GM23338 (cell line): Measurements from ENCODE around the gene GPR52. TPM values are rescaled to one million over a fixed set of nuclear protein-coding genes. Genes with fewer than 3 reads are reported as not detected.

Experiments
- ATAC-seq: fragments of 200-7000 bp; cut with Tn5 transposase; 3 replicates; pipeline ENCODE4 v1.9.1; 2020
- DNase-seq: peaks from one replicate; pipeline ENCODE4 v3.0.0-alpha.2; 2015; ENCODE audit warnings: low spot score
- H2AFZ ChIP-seq: fragments of 200-600 bp; sonication (generic); 2 replicates; pipeline ENCODE4 v1.8.0; 2016; ENCODE audit warnings: antibody characterized with exemption, mild to moderate bottlenecking, moderate library complexity
- H3F3A ChIP-seq: fragments of 200-600 bp; sonication (generic); replicated peaks from 2 replicates; pipeline ENCODE4 v1.8.0; 2017; ENCODE audit warnings: antibody characterized with exemption, mixed run types, low read depth
- H3K27ac ChIP-seq: fragments of 200-600 bp; sonication (generic); 2 replicates; pipeline ENCODE4 v1.6.1; 2016; ENCODE audit warnings: low read depth
- H3K27me3 ChIP-seq: fragments of 200-600 bp; sonication (generic); 2 replicates; pipeline ENCODE4 v1.8.0; 2016; ENCODE audit warnings: mild to moderate bottlenecking, mixed run types, moderate library complexity; ENCODE audit not compliant: insufficient read depth
- H3K36me3 ChIP-seq: fragments of 200-600 bp; sonication (generic); 2 replicates; pipeline ENCODE4 v1.8.0; 2016; ENCODE audit warnings: mild to moderate bottlenecking; ENCODE audit not compliant: insufficient read depth
- H3K4me1 ChIP-seq: fragments of 200-600 bp; sonication (generic); 2 replicates; pipeline ENCODE4 v1.8.0; 2016; ENCODE audit warnings: mild to moderate bottlenecking, moderate library complexity; ENCODE audit not compliant: insufficient read depth
- H3K4me2 ChIP-seq: fragments of 200-600 bp; sonication (generic); 2 replicates; pipeline ENCODE4 v1.7.1; 2017; ENCODE audit warnings: mixed run types
- H3K4me3 ChIP-seq: fragments of 200-600 bp; sonication (generic); 2 replicates; pipeline ENCODE4 v1.6.1; 2016; ENCODE audit warnings: mixed run types
- H3K79me2 ChIP-seq: fragments of 200-600 bp; sonication (generic); replicated peaks from 2 replicates; pipeline ENCODE4 v1.8.0; 2017; ENCODE audit warnings: mild to moderate bottlenecking; ENCODE audit not compliant: insufficient read depth
- H3K9me2 ChIP-seq: fragments of 200-600 bp; sonication (generic); 2 replicates; pipeline ENCODE4 v1.8.0; 2017; ENCODE audit not compliant: insufficient read depth
- H4K20me1 ChIP-seq: fragments of 200-600 bp; sonication (generic); replicated peaks from 2 replicates; pipeline ENCODE4 v1.8.0; 2017; ENCODE audit warnings: mild to moderate bottlenecking; ENCODE audit not compliant: insufficient read depth
- H3K27ac Mint-ChIP-seq: 2 replicates; pipeline ENCODE4 v1.8.0; 2020; ENCODE audit warnings: inconsistent platforms, mild to moderate bottlenecking, moderate library complexity, mixed read lengths
- H3K27me3 Mint-ChIP-seq: 3 replicates; pipeline ENCODE4 v1.8.0; 2022; ENCODE audit warnings: low read depth, mild to moderate bottlenecking, moderate library complexity, mixed read lengths, inconsistent platforms; ENCODE audit not compliant: insufficient read depth, poor library complexity
- H3K36me3 Mint-ChIP-seq: 3 replicates; pipeline ENCODE4 v1.8.0; 2021; ENCODE audit warnings: low read depth, mild to moderate bottlenecking, inconsistent platforms, moderate library complexity, mixed read lengths
- H3K4me1 Mint-ChIP-seq: 3 replicates; pipeline ENCODE4 v1.8.0; 2020; ENCODE audit warnings: mild to moderate bottlenecking, inconsistent platforms, mixed read lengths
- H3K4me3 Mint-ChIP-seq: 3 replicates; pipeline ENCODE4 v1.8.0; 2021; ENCODE audit warnings: moderate library complexity, mild to moderate bottlenecking, inconsistent platforms, mixed read lengths
- H3K9me3 Mint-ChIP-seq: 3 replicates; pipeline ENCODE4 v1.8.0; 2020; ENCODE audit warnings: moderate library complexity, mild to moderate bottlenecking, inconsistent platforms, mixed read lengths
- CREB1 ChIP-seq: fragments of 250-450 bp; sonication (Bioruptor Pico); IDR thresholded peaks from 2 replicates; pipeline ENCODE4 v1.5.0; 2020; ENCODE audit warnings: low read depth, mild to moderate bottlenecking, moderate library complexity
- EZH2 ChIP-seq: fragments of 200-600 bp; sonication (generic); IDR thresholded peaks from one replicate; pipeline ENCODE4 v1.8.0; 2017; ENCODE audit warnings: antibody characterized with exemption, mild to moderate bottlenecking, low read depth; ENCODE audit not compliant: unreplicated experiment
- EZH2phosphoT487 ChIP-seq: fragments of 200-600 bp; sonication (generic); IDR thresholded peaks from one replicate; pipeline ENCODE4 v1.8.1; 2018; ENCODE audit warnings: antibody characterized with exemption; ENCODE audit not compliant: unreplicated experiment
- JUNB ChIP-seq: IDR thresholded peaks from one replicate; pipeline ENCODE4 v1.6.1; 2016; ENCODE audit warnings: antibody characterized with exemption; ENCODE audit not compliant: unreplicated experiment
- NANOG ChIP-seq: IDR thresholded peaks from 2 replicates; pipeline ENCODE4 v1.6.1; 2016; ENCODE audit warnings: antibody characterized with exemption, borderline replicate concordance
- POLR2AphosphoS5 ChIP-seq: IDR thresholded peaks from 2 replicates; pipeline ENCODE4 v1.6.1; 2016; ENCODE audit warnings: antibody characterized with exemption, low read depth
- STAT1 ChIP-seq: IDR thresholded peaks from one replicate; pipeline ENCODE4 v1.6.1; 2016; ENCODE audit warnings: antibody characterized with exemption; ENCODE audit not compliant: unreplicated experiment
- ZNF114 ChIP-seq: fragments of 250-450 bp; sonication (Bioruptor Pico); IDR thresholded peaks from 2 replicates; pipeline ENCODE4 v1.5.0; 2020; ENCODE audit warnings: mild to moderate bottlenecking, moderate library complexity
- ZNF331 ChIP-seq: fragments of 250-450 bp; sonication (Bioruptor Pico); IDR thresholded peaks from 2 replicates; pipeline ENCODE4 v1.5.0; 2020; ENCODE audit warnings: low read depth, mild to moderate bottlenecking, moderate library complexity
- polyA plus RNA-seq: library from polyadenylated mRNA; unstranded; fragments of >200 nt; fragmentation: Nextera tagmentation; extraction: Ambion mirVana; gene quantifications from 2 replicates; pipeline ENCODE4 v1.2.1, GENCODE V29; 2016
- total RNA-seq: library from RNA; depleted of rRNA; stranded (reverse); fragments of >200 nt; shearing (Covaris generic); gene quantifications from 2 replicates; pipeline ENCODE4 v1.2.3, GENCODE V29; 2014
- TF ChIP-seq, protein P1 (sequence below): fragments of 250-450 bp; sonication (Bioruptor Pico); IDR thresholded peaks from 2 replicates; pipeline ENCODE4 v1.5.0; 2020; ENCODE audit warnings: mild to moderate bottlenecking, moderate library complexity
- TF ChIP-seq, protein P2 (sequence below), 2 experiments: fragments of 200-600 bp in 1 of 2; sonication (generic) in 1 of 2; conservative IDR thresholded peaks; 2 replicates each; pipeline versions ENCODE4 v1.5.1 to v1.6.1; 2016 to 2017; ENCODE audit warnings: antibody characterized with exemption in 2 of 2, low read depth in 2 of 2, mild to moderate bottlenecking in 2 of 2, moderate library complexity in 1 of 2
- TF ChIP-seq, protein P3 (sequence below): IDR thresholded peaks from one replicate; pipeline ENCODE4 v1.6.1; 2018; ENCODE audit warnings: antibody characterized with exemption; ENCODE audit not compliant: unreplicated experiment
- TF ChIP-seq, protein P4 (sequence below): IDR thresholded peaks from 2 replicates; pipeline ENCODE4 v1.6.1; 2016; ENCODE audit warnings: antibody characterized with exemption

The GPR52 gene
- total and polyA plus RNA-seq, 2 experiments from 2014 or later, result 1.6 TPM; not detected in 1

DNA sequence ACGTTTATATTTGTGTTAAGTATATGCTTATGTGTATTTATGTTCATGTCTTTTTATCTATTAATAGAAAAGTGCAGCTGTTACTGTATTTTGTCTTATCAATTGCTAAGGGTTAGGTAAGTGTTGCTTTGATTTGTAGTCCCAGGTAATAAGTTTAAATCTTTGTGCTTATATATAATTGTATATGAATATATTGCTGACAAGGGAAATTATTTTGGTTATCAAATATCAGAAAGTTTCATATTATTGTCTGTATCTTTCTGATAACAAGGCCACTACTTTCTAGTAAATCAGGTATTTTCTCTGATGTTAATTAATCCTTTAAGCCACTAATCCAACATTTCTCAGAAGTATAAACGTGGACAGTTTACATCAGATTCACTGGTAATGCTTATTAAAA is 21.3 kb downstream of the GPR52 start:
- no peaks in the 10 kb centered on the region for H3F3A ChIP-seq
- H3K36me3 ChIP-seq, result no peaks in the 10 kb centered on the region
- H3K27me3 Mint-ChIP-seq, result no peaks in the 10 kb centered on the region
- no peak overlapping the region for H3K4me3 Mint-ChIP-seq
- H3K9me3 Mint-ChIP-seq, result no peaks in the 10 kb centered on the region
- no peak overlapping the region for H3K4me3 ChIP-seq
- no peaks in the 10 kb centered on the region for H3K4me1 Mint-ChIP-seq
- H3K4me1 ChIP-seq, result no peaks in the 10 kb centered on the region
- DNase-seq (no peak), ATAC-seq (no peak)
- H3K27me3 ChIP-seq, result no peaks in the 10 kb centered on the region
- no peak overlapping the region for H3K27ac ChIP-seq
- no peak overlapping the region for H2AFZ ChIP-seq
- H3K9me2 ChIP-seq, result no peaks in the 10 kb centered on the region; the same call in 1 of the 2 replicates
- H3K4me2 ChIP-seq, result no peak overlapping the region
- H3K36me3 Mint-ChIP-seq, result no peaks in the 10 kb centered on the region
- H3K27ac Mint-ChIP-seq, result no peak overlapping the region
- TF ChIP-seq, protein P1, sequence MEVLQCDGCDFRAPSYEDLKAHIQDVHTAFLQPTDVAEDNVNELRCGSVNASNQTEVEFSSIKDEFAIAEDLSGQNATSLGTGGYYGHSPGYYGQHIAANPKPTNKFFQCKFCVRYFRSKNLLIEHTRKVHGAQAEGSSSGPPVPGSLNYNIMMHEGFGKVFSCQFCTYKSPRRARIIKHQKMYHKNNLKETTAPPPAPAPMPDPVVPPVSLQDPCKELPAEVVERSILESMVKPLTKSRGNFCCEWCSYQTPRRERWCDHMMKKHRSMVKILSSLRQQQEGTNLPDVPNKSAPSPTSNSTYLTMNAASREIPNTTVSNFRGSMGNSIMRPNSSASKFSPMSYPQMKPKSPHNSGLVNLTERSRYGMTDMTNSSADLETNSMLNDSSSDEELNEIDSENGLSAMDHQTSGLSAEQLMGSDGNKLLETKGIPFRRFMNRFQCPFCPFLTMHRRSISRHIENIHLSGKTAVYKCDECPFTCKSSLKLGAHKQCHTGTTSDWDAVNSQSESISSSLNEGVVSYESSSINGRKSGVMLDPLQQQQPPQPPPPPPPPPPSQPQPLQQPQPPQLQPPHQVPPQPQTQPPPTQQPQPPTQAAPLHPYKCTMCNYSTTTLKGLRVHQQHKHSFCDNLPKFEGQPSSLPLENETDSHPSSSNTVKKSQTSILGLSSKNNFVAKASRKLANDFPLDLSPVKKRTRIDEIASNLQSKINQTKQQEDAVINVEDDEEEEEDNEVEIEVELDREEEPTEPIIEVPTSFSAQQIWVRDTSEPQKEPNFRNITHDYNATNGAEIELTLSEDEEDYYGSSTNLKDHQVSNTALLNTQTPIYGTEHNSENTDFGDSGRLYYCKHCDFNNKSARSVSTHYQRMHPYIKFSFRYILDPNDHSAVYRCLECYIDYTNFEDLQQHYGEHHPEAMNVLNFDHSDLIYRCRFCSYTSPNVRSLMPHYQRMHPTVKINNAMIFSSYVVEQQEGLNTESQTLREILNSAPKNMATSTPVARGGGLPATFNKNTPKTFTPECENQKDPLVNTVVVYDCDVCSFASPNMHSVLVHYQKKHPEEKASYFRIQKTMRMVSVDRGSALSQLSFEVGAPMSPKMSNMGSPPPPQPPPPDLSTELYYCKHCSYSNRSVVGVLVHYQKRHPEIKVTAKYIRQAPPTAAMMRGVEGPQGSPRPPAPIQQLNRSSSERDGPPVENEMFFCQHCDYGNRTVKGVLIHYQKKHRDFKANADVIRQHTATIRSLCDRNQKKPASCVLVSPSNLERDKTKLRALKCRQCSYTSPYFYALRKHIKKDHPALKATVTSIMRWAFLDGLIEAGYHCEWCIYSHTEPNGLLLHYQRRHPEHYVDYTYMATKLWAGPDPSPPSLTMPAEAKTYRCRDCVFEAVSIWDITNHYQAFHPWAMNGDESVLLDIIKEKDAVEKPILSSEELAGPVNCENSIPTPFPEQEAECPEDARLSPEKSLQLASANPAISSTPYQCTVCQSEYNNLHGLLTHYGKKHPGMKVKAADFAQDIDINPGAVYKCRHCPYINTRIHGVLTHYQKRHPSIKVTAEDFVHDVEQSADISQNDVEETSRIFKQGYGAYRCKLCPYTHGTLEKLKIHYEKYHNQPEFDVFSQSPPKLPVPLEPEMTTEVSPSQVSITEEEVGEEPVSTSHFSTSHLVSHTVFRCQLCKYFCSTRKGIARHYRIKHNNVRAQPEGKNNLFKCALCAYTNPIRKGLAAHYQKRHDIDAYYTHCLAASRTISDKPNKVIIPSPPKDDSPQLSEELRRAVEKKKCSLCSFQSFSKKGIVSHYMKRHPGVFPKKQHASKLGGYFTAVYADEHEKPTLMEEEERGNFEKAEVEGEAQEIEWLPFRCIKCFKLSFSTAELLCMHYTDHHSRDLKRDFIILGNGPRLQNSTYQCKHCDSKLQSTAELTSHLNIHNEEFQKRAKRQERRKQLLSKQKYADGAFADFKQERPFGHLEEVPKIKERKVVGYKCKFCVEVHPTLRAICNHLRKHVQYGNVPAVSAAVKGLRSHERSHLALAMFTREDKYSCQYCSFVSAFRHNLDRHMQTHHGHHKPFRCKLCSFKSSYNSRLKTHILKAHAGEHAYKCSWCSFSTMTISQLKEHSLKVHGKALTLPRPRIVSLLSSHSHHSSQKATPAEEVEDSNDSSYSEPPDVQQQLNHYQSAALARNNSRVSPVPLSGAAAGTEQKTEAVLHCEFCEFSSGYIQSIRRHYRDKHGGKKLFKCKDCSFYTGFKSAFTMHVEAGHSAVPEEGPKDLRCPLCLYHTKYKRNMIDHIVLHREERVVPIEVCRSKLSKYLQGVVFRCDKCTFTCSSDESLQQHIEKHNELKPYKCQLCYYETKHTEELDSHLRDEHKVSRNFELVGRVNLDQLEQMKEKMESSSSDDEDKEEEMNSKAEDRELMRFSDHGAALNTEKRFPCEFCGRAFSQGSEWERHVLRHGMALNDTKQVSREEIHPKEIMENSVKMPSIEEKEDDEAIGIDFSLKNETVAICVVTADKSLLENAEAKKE (CRISPR knock-in tag), result no peak
- no peak for TF ChIP-seq EZH2
- TF ChIP-seq, protein P2, sequence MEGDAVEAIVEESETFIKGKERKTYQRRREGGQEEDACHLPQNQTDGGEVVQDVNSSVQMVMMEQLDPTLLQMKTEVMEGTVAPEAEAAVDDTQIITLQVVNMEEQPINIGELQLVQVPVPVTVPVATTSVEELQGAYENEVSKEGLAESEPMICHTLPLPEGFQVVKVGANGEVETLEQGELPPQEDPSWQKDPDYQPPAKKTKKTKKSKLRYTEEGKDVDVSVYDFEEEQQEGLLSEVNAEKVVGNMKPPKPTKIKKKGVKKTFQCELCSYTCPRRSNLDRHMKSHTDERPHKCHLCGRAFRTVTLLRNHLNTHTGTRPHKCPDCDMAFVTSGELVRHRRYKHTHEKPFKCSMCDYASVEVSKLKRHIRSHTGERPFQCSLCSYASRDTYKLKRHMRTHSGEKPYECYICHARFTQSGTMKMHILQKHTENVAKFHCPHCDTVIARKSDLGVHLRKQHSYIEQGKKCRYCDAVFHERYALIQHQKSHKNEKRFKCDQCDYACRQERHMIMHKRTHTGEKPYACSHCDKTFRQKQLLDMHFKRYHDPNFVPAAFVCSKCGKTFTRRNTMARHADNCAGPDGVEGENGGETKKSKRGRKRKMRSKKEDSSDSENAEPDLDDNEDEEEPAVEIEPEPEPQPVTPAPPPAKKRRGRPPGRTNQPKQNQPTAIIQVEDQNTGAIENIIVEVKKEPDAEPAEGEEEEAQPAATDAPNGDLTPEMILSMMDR (conservative IDR thresholded peaks at IDR 0.05; ENCODE audit: low read depth in 2 of 2), result no peak
- TF ChIP-seq, protein P3, sequence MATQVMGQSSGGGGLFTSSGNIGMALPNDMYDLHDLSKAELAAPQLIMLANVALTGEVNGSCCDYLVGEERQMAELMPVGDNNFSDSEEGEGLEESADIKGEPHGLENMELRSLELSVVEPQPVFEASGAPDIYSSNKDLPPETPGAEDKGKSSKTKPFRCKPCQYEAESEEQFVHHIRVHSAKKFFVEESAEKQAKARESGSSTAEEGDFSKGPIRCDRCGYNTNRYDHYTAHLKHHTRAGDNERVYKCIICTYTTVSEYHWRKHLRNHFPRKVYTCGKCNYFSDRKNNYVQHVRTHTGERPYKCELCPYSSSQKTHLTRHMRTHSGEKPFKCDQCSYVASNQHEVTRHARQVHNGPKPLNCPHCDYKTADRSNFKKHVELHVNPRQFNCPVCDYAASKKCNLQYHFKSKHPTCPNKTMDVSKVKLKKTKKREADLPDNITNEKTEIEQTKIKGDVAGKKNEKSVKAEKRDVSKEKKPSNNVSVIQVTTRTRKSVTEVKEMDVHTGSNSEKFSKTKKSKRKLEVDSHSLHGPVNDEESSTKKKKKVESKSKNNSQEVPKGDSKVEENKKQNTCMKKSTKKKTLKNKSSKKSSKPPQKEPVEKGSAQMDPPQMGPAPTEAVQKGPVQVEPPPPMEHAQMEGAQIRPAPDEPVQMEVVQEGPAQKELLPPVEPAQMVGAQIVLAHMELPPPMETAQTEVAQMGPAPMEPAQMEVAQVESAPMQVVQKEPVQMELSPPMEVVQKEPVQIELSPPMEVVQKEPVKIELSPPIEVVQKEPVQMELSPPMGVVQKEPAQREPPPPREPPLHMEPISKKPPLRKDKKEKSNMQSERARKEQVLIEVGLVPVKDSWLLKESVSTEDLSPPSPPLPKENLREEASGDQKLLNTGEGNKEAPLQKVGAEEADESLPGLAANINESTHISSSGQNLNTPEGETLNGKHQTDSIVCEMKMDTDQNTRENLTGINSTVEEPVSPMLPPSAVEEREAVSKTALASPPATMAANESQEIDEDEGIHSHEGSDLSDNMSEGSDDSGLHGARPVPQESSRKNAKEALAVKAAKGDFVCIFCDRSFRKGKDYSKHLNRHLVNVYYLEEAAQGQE, result no peak
- no peak for TF ChIP-seq ZNF331
- TF ChIP-seq JUNB, result no peak
- no peak for TF ChIP-seq EZH2phosphoT487
- no peak for TF ChIP-seq ZNF114
- TF ChIP-seq POLR2AphosphoS5, result no peak
- TF ChIP-seq CREB1 (CRISPR knock-in tag), result no peak
- no peak for TF ChIP-seq NANOG
- TF ChIP-seq, protein P4, sequence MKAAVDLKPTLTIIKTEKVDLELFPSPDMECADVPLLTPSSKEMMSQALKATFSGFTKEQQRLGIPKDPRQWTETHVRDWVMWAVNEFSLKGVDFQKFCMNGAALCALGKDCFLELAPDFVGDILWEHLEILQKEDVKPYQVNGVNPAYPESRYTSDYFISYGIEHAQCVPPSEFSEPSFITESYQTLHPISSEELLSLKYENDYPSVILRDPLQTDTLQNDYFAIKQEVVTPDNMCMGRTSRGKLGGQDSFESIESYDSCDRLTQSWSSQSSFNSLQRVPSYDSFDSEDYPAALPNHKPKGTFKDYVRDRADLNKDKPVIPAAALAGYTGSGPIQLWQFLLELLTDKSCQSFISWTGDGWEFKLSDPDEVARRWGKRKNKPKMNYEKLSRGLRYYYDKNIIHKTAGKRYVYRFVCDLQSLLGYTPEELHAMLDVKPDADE, result no peak
- no peak for TF ChIP-seq STAT1
- no peaks in the 10 kb centered on the region for H3K79me2 ChIP-seq
- H4K20me1 ChIP-seq, result no peaks in the 10 kb centered on the region
